ENCODE results near the gene C2CD2L.
"Not testable (repeated sequence)": the region's sequence is repeated elsewhere in the genome, so short reads cannot be mapped to it uniquely, and the experiment has no call there.

Gene C2CD2L

GRCh38 chr11:119106564-119107537, at the start of gene C2CD2L:
Gene C2CD2L, plus strand, starts transcription at chr11:119107344. Its CDS starts 398 bp downstream, at chr11:119107742.
- H3K79me2 ChIP-seq (ENCODE audit: insufficient read depth, low read depth), result peaks cover 16% of the 10 kb centered on the region
- peak within 1 kb of the TSS; percentile 59; the same call in 1 of the 2 replicates for H2AFZ ChIP-seq (ENCODE audit: low read depth)
- peaks cover 41% of the 10 kb centered on the region for H3K4me1 ChIP-seq (ENCODE audit: low read depth, poor library complexity, severe bottlenecking)

GRCh38 chr11:119059128-119059527, 48.0 kb upstream of the C2CD2L start:
- not testable (repeated sequence) for H3K4me2 ChIP-seq

More at GRCh38 chr11:119106564-119107537, at the start of gene C2CD2L:
- Histone ChIP-seq H3K9ac (peak within 1 kb of the TSS; percentile 61), H3K27ac (peak within 1 kb of the TSS; percentile 76), H4K20me1 (ENCODE audit: insufficient read depth) (no peaks in the 10 kb centered on the region), H3K4me2 (peak within 1 kb of the TSS; percentile 93), H3K27me3 (ENCODE audit: insufficient read depth, low read depth) (no peaks in the 10 kb centered on the region), H3K36me3 (ENCODE audit: insufficient read depth) (no peaks in the 10 kb centered on the region), H3K4me3 (IDR thresholded peaks at IDR 0.05; ENCODE audit: insufficient read depth, low read depth, low read length) (no peak within 1 kb of the TSS)
- TF ChIP-seq CTCF (conservative IDR thresholded peaks at IDR 0.05; ENCODE audit: low read depth, low read length), result no peak

DNA sequence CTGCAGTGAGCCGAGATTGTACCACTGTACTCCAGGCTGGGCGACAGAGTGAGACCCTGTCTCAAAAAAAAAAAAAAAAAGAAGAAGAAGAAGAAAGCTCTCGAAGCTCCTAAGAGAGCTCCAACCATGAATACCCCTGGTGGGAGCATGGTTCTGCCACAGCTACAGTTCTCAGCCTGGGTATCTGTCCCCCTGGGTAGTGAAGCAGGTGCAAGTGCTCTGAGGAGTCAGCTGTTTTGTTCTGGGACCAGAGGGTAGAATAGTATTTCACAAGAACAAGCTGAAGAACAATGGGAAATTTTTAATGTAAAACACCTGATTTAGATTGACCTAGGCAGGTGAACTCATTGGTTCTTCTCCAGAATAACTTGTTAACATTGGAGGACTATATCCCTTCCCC, 45.9 kb upstream of the C2CD2L start:
- Histone ChIP-seq H3K9ac (no peak overlapping the region), H4K20me1 (ENCODE audit: insufficient read depth) (no peaks in the 10 kb centered on the region), H3K4me2 (no peak overlapping the region), H3K27ac (no peak overlapping the region), H3K36me3 (ENCODE audit: insufficient read depth) (no peaks in the 10 kb centered on the region), H3K4me1 (ENCODE audit: low read depth, poor library complexity, severe bottlenecking) (peaks cover 4% of the 10 kb centered on the region), H3K79me2 (ENCODE audit: insufficient read depth, low read depth) (no peaks in the 10 kb centered on the region; the same call in 1 of the 2 replicates), H3K27me3 (ENCODE audit: insufficient read depth, low read depth) (no peaks in the 10 kb centered on the region), H2AFZ (ENCODE audit: low read depth) (no peak overlapping the region), H3K4me3 (IDR thresholded peaks at IDR 0.05; ENCODE audit: insufficient read depth, low read depth, low read length) (no peak overlapping the region)
- TF ChIP-seq CTCF (conservative IDR thresholded peaks at IDR 0.05; ENCODE audit: low read depth, low read length), result no peak

More at GRCh38 chr11:119059128-119059527, 48.0 kb upstream of the C2CD2L start:
- not testable (repeated sequence) for H4K20me1 ChIP-seq (ENCODE audit: insufficient read depth); H3K36me3 ChIP-seq (ENCODE audit: insufficient read depth); H3K27me3 ChIP-seq (ENCODE audit: insufficient read depth, low read depth); H3K27ac ChIP-seq; H2AFZ ChIP-seq (ENCODE audit: low read depth); H3K4me3 ChIP-seq (IDR thresholded peaks at IDR 0.05; ENCODE audit: insufficient read depth, low read depth, low read length); H3K9ac ChIP-seq
- H3K79me2 ChIP-seq (ENCODE audit: insufficient read depth, low read depth), result peaks cover 16% of the 10 kb centered on the region; the same call in 1 of the 2 replicates
- peaks cover 11% of the 10 kb centered on the region for H3K4me1 ChIP-seq (ENCODE audit: low read depth, poor library complexity, severe bottlenecking)

- no peak for TF ChIP-seq CTCF (conservative IDR thresholded peaks at IDR 0.05; ENCODE audit: low read depth, low read length)
- no peak overlapping the region for H3K27ac ChIP-seq
- H4K20me1 ChIP-seq (ENCODE audit: insufficient read depth), result no peaks in the 10 kb centered on the region
- H3K36me3 ChIP-seq (ENCODE audit: insufficient read depth), result no peaks in the 10 kb centered on the region
- H3K4me2 ChIP-seq, result no peak overlapping the region
- no peak overlapping the region for H3K9ac ChIP-seq
- peaks cover under 1% of the 10 kb centered on the region; the same call in 1 of the 2 replicates for H3K79me2 ChIP-seq (ENCODE audit: insufficient read depth, low read depth)
- no peak overlapping the region for H3K4me3 ChIP-seq (IDR thresholded peaks at IDR 0.05; ENCODE audit: insufficient read depth, low read depth, low read length)
- H3K4me1 ChIP-seq (ENCODE audit: low read depth, poor library complexity, severe bottlenecking), result peaks cover 6% of the 10 kb centered on the region
- H3K27me3 ChIP-seq (ENCODE audit: insufficient read depth, low read depth), result no peaks in the 10 kb centered on the region
- H2AFZ ChIP-seq (ENCODE audit: low read depth), result no peak overlapping the region
Observed at GRCh38 chr11:119062779-119063178, 44.4 kb upstream of the C2CD2L start.

All from KMS-11 (cell line).